Measurements from ENCODE around the gene LAT. TPM values are rescaled to one million over a fixed set of nuclear protein-coding genes. Genes with fewer than 3 reads are reported as not detected.
A peak's percentile ranks its signal among the peaks of the same experiment; 100 is the strongest.
"Not testable (repeated sequence)": the region's sequence is repeated elsewhere in the genome, so short reads cannot be mapped to it uniquely, and the experiment has no call there.

LAT gene
- total RNA-seq, 1 donor from 2014 or later = 3.5 TPM

DNA sequence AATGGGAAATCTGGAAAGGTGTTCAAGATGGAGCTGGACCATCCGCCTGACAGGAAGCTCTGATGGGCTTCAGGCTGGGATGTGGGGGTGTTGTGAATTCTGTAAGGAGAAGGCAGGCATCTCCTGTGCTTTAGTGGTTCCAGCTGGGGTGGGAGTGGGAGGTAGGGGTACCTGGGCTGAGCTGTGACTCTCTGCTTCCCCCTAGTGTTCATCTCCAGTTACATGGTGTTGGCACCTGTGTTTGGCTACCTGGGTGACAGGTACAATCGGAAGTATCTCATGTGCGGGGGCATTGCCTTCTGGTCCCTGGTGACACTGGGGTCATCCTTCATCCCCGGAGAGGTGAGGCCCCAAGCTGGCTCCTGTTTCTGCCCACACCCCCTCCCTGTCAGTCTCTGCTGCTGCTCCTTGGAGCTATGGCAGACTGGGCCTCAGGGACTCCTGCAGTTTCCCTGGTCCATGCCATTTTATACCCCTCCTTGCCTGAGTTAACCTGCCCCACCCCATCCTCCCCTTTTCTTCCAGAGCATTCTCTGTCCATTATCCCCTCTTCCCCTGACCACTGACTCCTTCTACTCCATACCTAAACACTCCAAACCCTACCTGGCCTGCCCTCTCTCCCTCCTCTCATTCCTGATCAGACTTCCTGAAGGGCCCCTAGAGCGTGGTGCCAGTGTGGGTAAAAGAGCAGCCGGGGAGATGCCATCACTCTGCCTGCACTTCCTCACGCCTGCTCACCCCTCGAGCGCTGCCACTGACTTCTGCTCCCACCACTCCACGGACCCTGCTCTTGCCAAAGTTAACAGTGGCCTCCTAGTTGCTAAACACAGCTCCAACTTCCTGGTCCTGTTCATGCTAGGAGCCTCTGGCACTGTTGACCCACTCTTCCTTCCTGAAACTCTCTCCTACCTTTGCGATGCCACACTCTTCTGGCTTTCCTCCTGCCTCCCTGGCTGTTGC, 6.9 kb upstream of the LAT start:
- no peak for ATAC-seq

DNA sequence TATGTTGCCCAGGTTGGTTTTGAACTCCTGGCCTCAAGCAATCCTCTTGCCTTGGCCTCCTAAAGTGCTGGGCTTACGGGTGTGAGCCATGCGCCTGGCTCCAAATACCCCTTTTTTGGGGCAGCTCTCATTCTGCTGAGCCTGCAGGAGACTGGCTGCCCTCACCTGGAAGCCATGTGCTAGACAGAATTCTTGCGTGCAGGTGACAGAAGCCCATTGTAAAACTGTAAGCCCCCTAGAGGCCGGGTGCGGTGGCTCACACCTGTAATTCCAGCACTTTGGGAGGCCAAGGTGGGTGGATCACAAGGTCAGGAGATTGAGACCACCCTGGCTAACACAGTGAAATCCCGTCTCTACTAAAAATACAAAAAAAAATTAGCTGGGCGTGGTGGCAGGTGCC, 4.5 kb upstream of the LAT start:
- not testable (repeated sequence) for ATAC-seq

DNA sequence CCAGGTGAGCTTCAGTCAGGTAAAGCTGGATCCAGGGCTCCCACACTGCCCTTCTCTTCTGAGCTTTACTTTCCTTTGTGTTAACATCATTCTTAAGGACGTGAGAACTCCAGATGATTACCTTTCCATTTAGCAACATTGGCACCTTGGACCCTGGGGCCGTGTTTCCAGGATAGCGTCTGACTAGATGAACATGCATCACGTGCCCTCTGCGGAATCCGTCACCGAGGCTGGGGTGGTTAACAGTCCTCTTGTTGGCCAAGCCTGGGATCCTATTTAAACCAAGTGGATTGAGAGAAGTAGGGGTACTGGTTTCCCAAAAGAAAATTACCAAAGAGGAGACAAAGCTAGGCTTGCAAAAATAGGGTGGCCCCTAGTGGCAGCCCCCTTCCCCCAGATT, 3.9 kb upstream of the LAT start:
- no peak for ATAC-seq

DNA sequence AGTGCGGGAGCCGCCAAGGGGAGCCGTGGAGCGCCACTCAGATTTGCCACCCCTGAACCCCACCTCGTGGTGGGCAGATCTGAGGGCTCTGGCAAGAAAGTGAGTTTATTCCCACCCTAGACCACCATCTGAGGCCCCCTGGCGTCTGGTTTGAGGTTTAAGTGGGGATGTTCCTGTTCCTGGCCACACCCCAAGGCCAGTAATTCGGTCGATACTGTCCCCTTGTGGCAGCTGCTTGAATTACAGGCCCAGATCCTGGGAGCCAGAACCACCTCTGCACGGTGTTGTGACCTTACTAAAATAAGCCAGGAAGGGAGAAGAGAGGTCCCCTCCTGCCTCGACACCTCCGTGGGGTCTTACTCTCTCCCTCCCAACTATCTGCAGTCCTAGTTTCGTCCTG, 3.3 kb upstream of the LAT start:
- no peak for ATAC-seq

DNA sequence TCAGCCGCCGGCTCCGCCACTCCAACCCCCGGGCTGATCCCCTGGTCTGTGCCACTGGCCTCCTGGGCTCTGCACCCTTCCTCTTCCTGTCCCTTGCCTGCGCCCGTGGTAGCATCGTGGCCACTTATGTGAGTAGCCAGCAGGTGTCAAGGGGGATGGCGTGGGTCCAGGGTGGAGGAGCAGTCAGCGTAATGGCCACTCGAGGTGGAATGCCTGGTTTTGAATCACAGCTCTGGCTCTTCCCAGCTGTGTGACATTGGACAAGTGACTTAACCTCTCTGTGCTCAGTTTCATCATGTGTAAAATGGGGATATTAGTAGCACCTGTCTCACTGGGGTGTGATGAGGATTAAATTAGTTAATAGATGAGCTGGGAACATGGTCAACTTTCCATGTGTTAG, 2.4 kb upstream of the LAT start:
- no peak for ATAC-seq

DNA sequence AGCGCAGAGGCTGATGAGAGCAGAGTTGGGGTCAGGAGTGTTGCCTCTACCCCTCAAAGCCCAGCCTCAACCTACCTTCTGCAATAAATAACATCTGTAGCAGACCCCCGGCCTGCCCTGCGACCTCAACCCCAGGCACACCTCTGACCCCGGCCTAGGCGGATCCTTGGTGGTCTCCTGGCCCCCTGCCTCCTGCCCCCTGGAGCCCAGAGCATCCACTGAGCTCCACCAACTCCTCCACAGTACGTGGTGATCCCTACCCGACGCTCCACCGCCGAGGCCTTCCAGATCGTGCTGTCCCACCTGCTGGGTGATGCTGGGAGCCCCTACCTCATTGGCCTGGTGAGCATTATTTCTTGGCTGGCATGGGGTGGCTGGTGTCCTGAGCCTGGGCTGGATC, 1.9 kb upstream of the LAT start:
- no peak for ATAC-seq

DNA sequence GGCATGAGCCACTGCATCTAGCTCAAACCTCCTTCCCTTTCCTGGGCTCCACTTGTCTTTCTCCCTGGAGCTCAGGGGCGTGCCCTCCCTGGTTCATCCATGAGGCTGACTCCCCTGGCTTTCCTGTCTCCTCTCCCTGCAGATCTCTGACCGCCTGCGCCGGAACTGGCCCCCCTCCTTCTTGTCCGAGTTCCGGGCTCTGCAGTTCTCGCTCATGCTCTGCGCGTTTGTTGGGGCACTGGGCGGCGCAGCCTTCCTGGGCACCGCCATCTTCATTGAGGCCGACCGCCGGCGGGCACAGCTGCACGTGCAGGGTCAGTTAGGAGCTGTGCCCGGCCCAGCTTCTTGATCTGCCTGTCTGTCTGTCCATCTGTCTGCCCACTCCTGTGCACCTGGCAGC, 1.2 kb upstream of the LAT start:
- ATAC-seq = no peak

DNA sequence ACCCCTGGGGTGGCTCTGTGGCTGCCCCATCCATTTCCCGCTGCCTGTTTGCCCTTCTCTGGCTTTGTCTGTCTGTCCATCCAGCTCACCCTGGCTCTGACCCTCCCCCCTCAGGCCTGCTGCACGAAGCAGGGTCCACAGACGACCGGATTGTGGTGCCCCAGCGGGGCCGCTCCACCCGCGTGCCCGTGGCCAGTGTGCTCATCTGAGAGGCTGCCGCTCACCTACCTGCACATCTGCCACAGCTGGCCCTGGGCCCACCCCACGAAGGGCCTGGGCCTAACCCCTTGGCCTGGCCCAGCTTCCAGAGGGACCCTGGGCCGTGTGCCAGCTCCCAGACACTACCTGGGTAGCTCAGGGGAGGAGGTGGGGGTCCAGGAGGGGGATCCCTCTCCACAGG, 761 bp upstream of the LAT start:
- ATAC-seq = peak; percentile 12

DNA sequence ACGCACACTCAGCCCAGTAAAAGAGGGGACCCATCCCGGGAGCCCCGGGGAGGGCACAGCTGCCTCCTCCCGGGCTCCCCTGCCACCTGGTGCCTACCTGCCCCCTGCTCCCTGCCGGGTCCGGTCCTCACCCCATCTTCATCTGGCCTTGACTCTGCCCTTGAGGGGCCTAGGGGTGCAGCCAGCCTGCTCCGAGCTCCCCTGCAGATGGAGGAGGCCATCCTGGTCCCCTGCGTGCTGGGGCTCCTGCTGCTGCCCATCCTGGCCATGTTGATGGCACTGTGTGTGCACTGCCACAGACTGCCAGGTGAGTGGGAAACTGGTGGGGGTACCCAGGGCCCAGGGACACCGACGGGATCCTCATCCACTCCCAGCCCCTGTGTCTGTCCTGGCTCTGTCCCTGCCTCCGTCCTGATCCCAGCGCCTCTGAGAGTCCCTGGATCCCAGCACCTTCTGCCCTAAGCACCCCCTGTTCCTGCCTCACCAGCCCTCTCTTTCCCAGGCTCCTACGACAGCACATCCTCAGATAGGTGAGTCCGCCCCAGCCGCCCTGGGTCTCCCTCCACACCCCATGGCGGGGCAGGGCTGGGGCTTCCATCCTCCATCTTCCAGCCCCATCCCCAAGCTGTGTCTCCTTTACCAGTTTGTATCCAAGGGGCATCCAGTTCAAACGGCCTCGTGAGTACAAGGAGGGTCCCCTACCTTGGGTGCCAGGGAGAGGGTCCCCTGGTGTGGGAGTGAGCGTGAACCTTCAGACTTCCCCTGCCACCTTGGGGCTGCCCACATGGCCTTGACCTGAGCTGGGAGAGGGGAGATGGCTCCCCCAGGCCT, 574 bp downstream of the LAT start:
- no peak for ATAC-seq

DNA sequence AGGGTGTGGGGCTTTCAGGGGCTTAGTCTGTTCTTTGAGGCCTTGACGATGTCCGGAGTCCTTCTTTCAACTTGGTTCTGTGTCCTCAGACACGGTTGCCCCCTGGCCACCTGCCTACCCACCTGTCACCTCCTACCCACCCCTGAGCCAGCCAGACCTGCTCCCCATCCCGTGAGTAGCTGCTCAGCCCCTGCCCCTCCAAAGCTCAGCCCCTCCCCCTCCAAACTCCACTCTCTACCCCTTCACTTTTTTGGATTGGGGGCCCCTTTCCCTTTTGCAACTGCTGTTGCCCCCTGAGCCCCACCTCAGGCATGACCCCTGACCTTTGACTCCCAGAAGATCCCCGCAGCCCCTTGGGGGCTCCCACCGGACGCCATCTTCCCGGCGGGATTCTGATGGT, 1.2 kb downstream of the LAT start:
- no peak for ATAC-seq

DNA sequence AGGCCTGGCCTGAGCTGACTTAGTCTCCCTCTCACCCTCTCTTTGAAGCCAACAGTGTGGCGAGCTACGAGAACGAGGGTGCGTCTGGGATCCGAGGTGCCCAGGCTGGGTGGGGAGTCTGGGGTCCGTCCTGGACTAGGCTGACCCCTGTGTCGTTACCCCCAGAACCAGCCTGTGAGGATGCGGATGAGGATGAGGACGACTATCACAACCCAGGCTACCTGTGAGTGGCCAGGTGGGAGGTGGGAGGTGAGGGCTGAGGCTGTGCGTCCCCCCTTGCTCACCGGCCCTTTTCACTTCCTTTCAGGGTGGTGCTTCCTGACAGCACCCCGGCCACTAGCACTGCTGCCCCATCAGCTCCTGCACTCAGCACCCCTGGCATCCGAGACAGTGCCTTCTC, 1.6 kb downstream of the LAT start:
- no peak for ATAC-seq

DNA sequence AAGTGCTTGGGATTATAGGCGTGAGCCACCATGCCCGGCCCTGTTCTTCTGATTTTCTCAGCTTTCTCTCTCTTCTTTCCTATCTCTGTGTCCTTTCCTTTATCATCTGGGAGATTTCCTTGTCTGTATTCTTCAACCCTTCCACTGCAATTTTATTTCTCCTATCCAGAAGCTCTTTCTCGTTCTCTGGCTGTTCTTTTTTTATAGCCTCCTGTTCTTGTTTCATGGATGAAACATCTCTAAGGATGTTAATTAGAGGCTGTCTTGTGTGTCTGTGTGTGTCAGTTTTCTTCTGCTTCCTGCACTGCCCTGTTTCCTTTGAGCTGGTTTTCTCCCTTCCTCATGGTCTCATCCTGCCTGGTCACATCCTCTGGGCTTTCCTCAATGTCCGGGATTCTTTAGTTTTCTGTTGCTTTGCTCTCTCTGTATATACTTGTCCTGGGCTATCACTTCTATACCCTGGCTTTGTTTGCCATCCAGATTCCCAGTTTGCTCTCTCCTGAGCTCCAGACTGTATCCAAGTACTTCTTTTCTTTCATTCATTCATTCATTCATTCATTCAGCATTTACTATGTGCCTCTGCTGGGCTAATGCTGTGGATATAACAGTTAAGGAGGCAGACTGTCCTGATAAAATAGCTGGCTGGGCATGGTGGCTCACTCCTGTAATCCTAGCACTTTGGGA, 2.5 kb downstream of the LAT start:
- no peak for ATAC-seq

DNA sequence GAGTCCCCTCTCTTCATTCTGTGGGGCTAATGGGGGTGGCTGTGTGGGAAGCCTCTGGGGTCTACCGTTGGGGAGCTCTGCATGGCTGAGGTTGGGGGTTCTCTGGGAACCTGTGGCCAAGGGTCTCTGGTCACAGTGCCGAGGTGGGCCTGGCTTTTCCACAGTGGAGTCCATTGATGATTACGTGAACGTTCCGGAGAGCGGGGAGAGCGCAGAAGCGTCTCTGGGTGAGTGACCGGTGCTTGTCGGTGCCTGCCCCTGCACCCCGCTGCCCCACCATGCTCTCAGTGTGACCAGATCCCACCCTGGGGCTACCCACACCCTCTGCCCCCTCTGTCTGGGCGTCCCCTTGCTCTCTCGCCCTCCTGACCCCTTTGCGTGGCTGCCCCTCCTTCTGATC, 4.5 kb downstream of the LAT start:
- no peak for ATAC-seq

DNA sequence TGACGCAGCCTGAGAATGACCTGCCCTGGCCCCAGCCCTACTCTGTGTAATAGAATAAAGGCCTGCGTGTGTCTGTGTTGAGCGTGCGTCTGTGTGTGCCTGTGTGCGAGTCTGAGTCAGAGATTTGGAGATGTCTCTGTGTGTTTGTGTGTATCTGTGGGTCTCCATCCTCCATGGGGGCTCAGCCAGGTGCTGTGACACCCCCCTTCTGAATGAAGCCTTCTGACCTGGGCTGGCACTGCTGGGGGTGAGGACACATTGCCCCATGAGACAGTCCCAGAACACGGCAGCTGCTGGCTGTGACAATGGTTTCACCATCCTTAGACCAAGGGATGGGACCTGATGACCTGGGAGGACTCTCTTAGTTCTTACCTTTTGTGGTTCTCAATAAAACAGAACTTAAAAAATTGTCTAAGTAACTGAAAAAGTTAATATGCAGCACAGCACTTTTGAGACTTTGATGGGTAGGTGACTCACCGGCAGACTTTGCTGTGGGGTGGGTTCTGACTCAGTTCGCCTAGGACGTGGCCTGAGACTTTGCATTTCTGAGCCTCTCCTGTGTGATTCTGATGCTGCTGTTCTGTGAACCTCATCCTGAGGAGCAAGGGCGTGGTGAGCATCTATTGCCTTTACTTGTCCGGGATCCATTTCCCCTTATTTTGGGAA, 5.7 kb downstream of the LAT start:
- ATAC-seq = no peak

DNA sequence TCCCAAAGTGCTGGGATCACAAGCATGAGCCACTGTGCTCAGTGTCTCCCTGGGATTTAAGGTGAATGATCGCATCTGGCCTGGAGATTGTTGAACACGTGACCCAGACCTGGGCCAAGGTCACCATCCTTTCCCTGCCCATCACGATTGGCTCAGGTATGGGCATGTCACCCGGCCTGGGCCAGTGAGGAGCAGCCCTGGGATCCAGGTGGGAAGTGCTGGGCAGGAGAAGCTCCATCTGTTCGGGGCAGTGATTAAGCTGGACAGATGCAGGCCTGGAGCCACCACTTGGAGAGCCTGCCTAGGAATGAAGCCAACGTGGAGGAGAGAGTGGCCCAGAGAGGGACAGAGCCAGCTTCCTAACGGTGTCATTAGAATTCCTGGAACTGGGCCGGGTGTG, 6.8 kb downstream of the LAT start:
- ATAC-seq = no peak

DNA sequence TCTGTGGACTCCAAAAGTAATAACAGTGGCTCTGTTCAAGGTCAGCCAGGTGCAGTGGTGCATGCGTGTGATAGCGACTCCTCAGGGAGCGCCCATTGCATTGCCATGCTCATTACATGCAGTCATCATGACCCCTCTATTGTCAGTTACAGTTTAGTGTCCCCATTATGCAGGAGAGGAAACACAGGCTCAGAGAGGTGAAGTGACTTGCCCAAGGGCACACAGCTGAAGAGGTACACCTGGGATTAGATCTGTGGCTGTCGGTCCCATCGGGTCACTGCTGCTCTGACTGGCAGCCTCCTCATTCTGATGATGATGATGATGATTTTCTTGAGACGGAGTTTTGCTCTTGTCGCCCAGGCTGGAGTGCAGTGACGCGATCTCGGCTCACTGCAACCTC, 7.6 kb downstream of the LAT start:
- ATAC-seq = no peak

DNA sequence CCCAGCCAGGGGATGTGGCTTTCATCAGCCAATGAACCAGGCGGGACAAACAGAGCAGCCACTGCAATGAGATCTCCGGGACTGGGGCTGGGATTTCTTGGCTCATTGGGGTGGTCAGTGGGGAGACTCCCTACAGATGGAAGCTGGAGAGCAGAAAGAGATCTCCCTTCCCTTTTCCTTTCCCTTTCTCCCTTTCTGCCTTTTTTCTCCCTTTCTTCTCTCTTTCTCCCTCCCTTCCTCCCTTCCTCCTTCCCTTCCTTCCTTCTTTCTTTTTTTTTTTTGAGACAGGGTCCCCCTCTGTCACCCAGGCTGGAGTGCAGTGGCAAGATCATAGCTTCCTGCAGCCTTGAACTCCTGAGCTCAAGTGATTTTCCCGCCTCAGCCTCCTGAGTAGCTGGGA, 14.0 kb downstream of the LAT start:
- ATAC-seq = no peak

DNA sequence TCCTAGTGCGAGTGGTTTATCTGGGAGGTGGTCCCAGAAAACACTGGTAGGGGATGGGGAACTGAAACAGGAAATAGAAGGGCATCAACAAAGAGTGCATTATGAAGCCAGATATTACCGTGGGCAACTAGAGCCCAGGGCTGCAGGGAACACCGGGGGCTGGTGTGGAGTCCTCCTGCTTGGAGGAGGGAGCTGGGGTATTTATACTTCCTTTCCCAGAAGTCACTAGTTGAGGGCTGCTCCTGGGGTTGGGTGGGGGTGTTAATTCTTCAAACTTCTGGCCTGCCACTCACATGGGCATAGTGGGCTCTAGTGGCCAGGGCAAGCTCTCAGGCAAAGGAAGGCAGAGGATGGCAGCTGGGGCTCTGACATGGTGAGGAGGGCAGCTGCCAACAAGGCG, 14.7 kb downstream of the LAT start:
- ATAC-seq = no peak

DNA sequence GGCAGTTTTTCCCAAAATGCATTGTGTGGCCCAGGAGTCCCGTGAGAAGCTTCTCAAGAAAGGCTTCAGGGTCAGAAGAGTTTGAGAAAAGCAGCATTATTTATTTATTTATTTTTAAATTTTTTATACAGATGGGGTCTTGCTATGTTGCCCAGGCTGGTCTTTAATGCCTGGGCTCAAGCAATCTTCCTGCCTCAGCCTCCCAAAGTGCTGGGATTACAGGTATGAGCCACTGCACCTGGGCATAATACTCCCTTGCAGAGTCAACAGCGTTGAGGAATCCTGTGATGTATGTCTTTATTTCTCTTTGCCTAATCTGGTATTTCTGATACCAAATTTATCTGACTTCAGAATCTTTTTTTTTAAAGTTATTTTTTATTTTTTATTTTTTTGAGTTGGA, 15.2 kb downstream of the LAT start:
- no peak for ATAC-seq

DNA sequence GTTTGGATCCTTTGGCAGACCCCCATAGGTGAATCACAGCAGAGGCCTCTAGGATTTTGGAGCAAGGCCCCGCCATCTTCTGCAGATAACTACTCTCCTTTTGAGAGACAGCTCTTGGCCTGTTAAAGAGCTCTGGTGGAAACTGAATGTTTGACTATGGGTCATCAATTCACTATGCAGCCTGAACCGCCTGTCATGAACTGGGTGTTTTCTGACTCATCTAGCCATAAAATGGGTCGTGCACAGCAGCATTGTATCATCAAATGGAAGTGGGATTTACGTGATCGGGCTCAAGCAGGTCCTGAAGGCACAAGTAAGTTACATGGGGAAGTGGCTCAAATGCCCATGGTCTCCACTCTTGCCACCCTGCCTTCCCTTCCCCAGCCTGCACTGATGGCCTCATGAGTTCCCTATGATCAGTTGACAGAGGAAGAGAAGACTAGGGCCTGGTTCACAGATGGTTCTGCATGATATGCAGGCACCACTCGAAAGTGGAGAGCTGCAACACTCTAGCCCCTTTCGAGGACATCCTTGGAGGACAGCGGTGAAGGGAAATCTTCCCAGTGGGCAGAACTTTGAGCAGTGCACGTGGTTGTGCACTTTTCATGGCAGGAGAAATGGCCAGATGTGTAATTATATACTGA, 19.8 kb downstream of the LAT start:
- ATAC-seq = not testable (repeated sequence)

DNA sequence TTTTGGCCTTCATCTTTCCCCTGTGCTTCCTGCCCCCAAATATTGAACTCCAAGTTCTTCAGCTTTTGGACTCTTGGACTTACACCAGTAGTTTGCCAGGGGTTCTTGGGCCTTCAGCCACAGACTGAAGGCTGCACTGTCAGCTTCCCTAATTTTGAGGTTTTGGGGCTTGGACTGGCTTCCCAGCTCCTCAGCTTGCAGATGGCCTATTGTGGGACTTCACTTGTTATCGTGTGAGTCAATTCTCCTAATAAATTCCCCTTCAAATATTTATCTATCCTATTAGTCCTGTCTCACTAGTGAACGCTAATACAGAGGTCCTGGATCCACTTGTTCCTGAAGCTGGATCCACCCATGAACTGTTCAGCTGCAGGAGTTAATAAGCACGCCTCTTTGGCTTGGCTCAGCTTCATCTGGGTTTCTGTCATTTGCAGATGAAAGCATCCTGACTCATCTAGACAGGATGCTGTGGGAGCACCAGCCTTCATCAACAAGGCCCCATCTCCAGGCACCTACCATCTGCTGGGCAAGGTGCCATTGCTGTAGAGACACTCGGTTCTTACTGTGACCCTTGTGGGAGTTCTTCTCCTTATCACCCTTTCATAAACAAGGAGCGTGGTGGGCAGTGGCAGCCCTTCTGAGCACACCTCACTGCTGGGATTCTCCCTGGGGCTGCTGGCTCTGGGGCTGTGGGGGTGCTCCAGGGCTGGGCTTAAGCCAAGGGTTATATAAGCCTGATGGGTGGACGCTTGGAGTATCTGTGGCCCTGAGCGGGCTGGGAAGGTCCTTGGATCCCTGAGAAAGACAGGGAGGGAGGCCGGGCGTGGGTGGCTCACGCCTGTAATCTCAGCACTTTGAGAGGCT, 23.1 kb downstream of the LAT start:
- ATAC-seq = peak; percentile 31

Measured in esophagus mucosa (tissue), 1 donor.